Measurements from ENCODE around the gene GSX2.
A peak's percentile ranks its signal among the peaks of the same experiment; 100 is the strongest.

GSX2 gene

GRCh38 chr4:54077812-54078211 lies 22.2 kb upstream of the GSX2 start:
- H3K4me3 ChIP-seq (ENCODE audit: low read depth, low read length): no peak overlapping the region
- TF ChIP-seq CTCF (conservative IDR thresholded peaks at IDR 0.05; ENCODE audit: low read depth, low read length): no peak
- peak; percentile 51 for DNase-seq (ENCODE audit: low read depth)

DNA sequence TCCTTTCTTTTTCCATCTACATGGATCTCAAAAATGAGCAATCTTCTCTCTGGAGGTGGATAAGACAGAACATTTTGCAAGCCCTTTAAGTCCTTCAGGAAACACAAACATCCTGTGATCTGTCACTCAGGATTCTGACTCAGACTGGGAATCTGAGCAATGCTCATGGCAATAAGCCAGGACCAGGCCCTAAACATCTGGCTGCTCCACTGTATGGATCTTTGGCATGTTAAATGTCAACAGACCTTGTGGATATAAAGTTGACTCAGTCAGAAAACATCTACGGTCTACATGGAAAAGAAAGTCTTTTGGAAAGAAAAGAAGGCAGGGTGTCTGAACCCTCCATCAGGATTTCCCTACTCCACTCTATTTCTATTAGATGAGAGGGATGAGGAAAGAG lies 17.8 kb upstream of the GSX2 start:
- no peak overlapping the region for H3K4me3 ChIP-seq (ENCODE audit: low read depth, low read length)
- TF ChIP-seq CTCF (conservative IDR thresholded peaks at IDR 0.05; ENCODE audit: low read depth, low read length): no peak
- DNase-seq (ENCODE audit: low read depth): peak; percentile 98

DNA sequence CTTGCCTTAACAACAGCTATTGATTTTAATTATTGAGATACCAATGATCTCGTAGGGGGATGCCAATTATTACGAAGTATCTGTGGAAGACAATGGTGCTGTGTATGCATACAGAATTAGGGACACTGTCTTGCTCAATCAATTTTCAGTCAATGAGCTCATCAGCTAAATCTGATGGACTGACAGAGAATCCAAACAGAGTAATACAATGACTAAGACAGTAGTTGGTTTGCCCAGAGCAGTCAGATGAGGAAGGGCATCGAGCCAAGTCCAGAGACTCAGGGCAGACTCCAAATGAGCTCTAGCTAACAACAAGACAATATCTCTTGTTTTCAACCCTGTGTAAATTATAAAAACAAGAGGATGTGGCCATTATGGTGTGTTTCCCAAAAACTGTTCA lies 14.7 kb upstream of the GSX2 start:
- no peak overlapping the region for H3K4me3 ChIP-seq (ENCODE audit: low read depth, low read length)
- no peak for TF ChIP-seq CTCF (conservative IDR thresholded peaks at IDR 0.05; ENCODE audit: low read depth, low read length)
- DNase-seq (ENCODE audit: low read depth): peak; percentile 93

DNA sequence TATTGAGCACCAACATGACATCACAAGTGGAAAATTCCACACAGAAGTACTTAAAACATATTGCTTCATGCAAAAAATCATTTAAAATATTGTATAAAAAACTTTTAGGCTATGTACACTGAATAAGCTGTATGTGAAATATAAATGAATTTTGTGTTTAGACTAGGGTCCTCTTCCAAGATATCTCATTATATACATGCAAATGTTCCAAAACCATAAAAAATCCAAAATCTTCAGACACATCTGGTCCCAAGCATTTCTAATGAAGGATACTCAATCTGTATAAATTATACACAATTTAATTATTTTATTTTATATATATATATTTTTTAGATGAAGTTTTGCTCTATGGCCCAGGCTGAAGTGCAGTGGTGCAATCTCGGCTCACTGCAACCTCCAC lies 10.1 kb upstream of the GSX2 start:
- TF ChIP-seq CTCF (conservative IDR thresholded peaks at IDR 0.05; ENCODE audit: low read depth, low read length): no peak
- no peak overlapping the region for H3K4me3 ChIP-seq (ENCODE audit: low read depth, low read length)
- DNase-seq (ENCODE audit: low read depth): no peak

GRCh38 chr4:54090404-54090803 lies 9.6 kb upstream of the GSX2 start:
- no peak for DNase-seq (ENCODE audit: low read depth)
- H3K4me3 ChIP-seq (ENCODE audit: low read depth, low read length): no peak overlapping the region
- no peak for TF ChIP-seq CTCF (conservative IDR thresholded peaks at IDR 0.05; ENCODE audit: low read depth, low read length)

GRCh38 chr4:54090804-54091623 lies 8.9 kb upstream of the GSX2 start:
- H3K4me3 ChIP-seq (ENCODE audit: low read depth, low read length): peak overlapping the region; percentile 58
- TF ChIP-seq CTCF (conservative IDR thresholded peaks at IDR 0.05; ENCODE audit: low read depth, low read length): no peak
- peak; percentile 30 for DNase-seq (ENCODE audit: low read depth)

Data from choroid plexus epithelial cell (primary cell).